GM21619 (cell line): Measurements from ENCODE around the gene MAML3.

Source experiments
- ATAC-seq: cut with Tn5 transposase; IDR thresholded peaks from one replicate; pipeline ENCODE4 v1.9.1; 2021; ENCODE audit not compliant: unreplicated experiment

The MAML3 gene

GRCh38 chr4:140012688-140013486, 141.1 kb downstream of the MAML3 start:
- peak; percentile 71 for ATAC-seq

DNA sequence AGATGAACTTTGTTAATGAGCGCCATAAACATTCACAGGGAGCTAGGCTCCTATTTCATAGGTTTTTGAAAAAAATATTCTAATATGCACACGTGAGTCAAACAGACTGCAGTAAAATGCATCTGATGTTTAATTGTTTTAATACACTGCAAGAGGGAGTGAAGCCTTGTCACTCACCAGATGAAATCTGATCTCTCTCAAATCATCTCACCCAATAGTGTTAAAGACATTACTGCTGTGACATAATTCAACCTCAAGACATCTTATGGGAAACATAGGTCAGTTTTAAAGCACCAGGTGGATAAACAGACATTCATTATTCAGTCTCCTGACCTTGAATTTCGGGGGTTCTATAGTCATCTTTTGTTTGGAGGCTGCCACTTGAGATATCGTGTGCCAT, 148.3 kb downstream of the MAML3 start:
- ATAC-seq = no peak

- ATAC-seq = no peak
These were observed 148.9 kb downstream of the MAML3 start for GRCh38 chr4:140004922-140005627.

GRCh38 chr4:140004549-140004895, 149.5 kb downstream of the MAML3 start:
- no peak for ATAC-seq

GRCh38 chr4:140003876-140004548, 150.0 kb downstream of the MAML3 start:
- no peak for ATAC-seq

DNA sequence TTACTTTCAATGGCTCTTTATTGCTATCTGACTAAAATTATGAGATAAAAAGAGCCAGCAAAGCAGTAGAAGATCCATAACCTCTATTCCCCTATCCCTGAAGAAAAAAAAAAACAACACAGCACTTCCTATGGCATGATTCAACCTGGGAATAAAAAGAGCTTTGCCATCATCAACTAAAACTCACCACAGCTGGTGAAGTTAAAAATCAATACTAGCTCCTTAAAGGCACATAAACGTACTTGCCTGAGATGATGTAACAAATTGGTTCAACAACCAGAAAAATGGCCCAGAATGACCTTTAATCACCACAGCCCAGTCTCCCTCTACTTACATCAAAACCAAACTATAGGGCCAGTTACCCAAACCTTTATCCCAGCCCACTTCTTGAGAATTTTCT, 153.8 kb downstream of the MAML3 start:
- ATAC-seq = no peak

- no peak for ATAC-seq
These were observed 164.9 kb downstream of the MAML3 start for GRCh38 chr4:139988863-139989765.

GRCh38 chr4:139987502-139987850, 166.5 kb downstream of the MAML3 start:
- ATAC-seq = no peak

GRCh38 chr4:139986689-139987501, 167.1 kb downstream of the MAML3 start:
- ATAC-seq = no peak

DNA sequence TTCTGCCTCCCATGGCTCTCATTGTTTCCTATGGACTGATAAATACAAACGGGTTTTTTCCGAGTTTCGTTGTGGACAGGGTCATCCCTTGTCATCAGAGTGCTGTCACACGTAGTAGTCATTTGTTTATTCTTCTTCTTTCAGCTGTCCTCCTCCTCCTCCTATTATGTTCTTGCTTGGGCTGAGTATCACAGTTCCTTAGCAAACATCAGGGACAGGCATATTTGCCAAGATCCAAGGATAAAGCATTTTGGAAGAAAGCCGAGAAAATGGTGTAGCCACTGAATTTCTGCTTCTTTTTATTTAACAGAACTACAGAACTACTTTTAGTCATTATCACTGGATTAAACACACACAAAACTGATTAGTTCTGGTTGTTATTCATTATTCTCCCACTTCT, 167.9 kb downstream of the MAML3 start:
- no peak for ATAC-seq

DNA sequence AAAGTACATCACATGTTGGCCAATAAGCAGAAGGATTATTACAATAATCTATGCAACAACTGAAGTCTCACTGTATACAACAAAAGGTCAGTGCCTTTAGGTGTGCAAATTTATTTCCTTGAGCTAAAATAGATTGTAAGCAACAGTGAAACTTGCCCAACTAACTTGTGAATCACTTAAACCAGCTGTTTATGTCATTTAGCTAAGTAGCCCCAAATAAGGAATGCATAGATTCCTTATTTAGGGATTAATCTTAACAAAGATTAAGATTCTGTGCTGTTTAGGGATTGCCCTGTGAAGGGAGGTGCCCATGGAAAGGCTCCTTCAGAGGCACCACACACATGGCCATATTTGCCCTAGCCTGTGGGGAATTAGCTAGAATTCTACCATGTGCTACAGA, 168.6 kb downstream of the MAML3 start:
- no peak for ATAC-seq

GRCh38 chr4:139984471-139984870, 169.5 kb downstream of the MAML3 start:
- no peak for ATAC-seq

- ATAC-seq = peak; percentile 92
These were observed 175.3 kb downstream of the MAML3 start for GRCh38 chr4:139978692-139979091.

DNA sequence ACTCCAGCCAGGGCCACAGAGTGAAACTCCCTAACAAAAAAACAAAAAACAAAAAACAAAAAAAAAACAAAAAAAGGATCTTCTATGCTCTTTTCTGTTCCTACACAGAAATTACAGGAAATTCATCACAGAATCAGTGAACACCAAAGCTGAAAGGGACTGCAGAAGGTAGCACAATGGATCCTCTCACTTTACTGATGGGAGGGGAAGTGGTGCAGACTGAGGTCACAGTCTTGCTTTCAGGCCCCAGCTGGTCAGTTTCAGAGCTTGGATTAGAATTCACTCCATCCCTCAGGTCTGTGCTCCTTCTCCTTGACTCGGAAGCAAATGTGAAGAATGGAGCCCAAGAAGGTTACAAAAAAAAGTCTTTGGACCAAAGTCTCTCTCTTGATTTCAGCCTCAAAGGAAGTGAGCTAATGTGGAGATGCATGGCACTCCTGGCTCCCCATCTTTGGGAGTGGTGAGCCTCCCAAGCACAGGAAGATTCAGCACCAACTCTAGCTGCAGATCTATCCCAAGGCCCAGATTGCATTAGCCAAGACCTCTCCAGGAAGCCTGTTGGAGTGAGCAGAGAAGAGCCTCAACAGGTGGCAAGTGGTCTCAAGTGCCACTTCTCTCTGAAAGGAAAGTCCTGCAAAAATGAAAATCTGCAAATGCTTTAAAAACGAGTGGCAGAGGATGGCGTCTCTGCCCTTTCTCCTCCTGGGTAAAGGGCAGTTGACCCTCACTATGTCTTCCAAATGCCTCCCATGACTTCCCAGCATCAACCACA, 176.0 kb downstream of the MAML3 start:
- ATAC-seq = peak; percentile 56

DNA sequence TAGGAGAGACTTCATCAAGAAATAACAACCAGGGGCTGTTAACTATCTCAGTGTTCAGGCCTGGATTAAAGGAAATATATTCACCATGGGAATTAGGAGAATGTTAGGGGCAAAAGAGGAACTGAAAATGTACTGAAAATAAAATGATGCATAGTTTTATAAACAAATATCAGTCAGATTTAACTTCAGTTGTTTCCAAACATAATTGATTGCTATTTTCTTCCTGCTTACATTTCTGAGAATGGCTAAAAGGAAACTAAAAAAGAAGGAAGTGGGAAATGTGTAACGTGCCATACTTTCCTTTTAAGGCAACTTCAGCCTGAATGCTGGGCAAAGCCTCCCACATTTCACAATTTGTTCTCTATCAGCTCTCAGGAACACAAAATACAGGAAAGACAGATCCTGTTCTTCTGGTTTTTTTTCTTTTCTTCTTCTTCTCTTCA, 178.1 kb downstream of the MAML3 start:
- no peak for ATAC-seq

DNA sequence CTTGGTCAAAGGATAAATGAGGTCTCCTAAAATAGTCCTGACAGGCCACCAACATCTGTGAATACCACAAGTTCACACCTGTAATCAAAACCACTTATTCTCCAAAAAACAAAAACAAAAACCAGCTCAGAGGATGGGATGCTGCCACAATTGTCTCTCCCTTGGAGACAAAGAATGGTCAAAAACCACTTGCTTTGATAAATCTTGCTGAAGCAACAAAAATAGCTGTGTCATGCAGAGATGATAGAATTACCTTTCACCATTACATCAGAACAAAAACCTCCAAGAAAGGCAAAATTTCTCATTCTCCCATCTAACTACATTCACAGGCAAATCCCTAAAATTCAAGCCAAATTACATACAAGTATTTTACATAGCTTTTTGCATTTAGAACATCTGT, 180.4 kb downstream of the MAML3 start:
- no peak for ATAC-seq

- ATAC-seq = no peak
These were observed 181.0 kb downstream of the MAML3 start for GRCh38 chr4:139973015-139973414.

- no peak for ATAC-seq
These were observed 181.7 kb downstream of the MAML3 start for GRCh38 chr4:139972305-139972704.

DNA sequence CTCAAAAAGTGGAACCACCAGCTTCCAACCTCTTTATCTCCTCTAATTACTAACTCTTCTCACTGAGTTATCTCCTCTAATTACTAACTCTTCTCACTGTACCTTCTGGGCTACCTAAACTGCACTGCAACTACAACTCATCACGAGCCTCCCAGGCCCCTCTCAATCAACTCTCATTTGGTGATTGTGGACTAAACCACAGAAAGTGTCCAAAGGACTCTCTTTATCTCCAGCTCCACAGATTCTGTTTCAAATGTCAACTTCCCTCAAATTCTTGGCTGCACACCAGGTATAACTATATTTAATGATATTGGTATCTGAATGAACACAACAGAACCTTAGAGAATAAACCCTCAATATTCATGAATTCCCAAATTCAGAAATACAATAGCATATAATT, 182.9 kb downstream of the MAML3 start:
- ATAC-seq = no peak
